GM19468 (cell line): ENCODE measurements around the gene OGDHL.

Experiments
- ATAC-seq: cut with Tn5 transposase; IDR thresholded peaks from one replicate; pipeline ENCODE4 v1.9.1; 2021; ENCODE audit warnings: mild to moderate bottlenecking, moderate library complexity, moderate number of reproducible peaks; ENCODE audit not compliant: unreplicated experiment; ENCODE audit errors: extremely low read depth

Gene OGDHL

DNA sequence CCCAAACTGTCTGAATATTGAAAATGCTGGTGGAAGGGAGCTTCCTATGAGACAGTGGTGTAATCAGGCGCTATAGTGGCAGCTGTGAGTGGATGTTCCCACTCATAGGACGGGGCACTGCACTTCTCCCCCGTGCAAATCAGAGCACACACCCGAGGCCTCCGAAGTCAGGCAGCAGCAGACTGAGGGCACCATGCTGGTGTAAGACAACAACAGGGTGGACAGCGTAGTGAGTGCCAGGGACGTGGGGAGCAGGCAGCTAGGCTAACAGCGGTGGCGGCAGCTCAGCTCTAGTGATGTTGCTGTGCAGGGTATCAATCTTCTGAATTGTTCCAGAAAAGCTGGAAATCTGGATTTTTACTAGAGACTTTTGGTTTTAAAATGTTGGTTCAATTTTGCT lies 63.4 kb downstream of the OGDHL start:
- no peak for ATAC-seq

DNA sequence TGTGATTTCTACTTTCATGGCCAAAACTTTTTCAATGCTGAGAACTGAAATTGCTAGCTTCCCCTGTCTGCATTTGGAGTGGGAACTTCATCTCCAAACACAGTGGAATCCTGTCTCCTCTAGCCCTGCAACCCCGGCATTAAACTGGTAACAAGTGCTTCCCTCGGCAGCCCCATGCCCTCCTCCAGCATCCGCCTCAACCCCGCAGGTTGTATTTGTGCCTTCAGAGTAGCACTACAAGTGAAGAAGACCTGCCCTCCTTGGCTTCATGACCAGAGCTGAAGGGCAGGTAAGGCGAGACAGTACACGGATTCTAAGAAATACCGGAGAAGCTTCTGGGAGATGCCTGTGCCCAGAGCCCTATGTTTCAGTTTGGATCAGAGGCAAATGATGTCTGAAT lies 65.8 kb downstream of the OGDHL start:
- no peak for ATAC-seq

DNA sequence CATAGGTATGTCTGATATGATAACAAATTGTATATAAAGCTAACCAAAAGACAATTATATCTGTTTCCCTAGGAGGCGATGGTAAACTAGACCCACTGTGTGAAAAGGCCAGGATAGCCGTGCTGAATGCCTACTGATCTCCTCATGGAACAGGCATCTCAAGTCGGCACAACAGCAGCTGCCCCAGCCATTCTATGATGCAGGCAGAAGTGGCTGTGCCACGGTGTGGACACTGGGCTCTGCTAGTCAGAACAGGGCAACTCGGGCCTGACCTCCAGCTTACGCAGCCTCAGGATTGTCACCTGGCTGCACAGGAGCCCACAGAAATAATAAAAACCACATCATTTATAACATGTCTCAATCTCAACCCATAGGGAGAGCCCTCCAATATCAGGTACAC lies 67.7 kb downstream of the OGDHL start:
- no peak for ATAC-seq

DNA sequence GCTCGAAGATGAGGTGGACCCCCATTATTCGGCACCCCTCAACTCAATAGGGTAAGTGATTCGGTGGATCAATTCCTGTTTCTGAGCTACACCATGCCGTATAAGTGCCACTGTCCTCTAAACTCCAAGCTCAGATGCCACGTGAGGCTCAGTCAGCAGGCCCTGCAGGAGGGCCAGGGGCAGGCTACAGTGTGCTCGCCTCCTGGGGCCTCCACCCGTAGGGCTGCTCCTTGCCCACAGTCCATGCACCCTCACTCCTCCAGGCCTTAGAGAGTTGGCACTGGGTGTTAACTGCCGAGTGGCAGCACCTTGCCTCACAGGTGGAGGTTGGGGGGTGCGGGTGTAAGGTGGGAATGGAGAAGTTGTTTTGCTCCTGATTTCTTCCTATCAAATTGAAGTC lies 70.5 kb downstream of the OGDHL start:
- no peak for ATAC-seq

- ATAC-seq, result no peak
Measured at GRCh38 chr10:49690698-49691356, 71.3 kb downstream of the OGDHL start.

GRCh38 chr10:49689882-49690510 lies 72.1 kb downstream of the OGDHL start:
- ATAC-seq, result no peak

DNA sequence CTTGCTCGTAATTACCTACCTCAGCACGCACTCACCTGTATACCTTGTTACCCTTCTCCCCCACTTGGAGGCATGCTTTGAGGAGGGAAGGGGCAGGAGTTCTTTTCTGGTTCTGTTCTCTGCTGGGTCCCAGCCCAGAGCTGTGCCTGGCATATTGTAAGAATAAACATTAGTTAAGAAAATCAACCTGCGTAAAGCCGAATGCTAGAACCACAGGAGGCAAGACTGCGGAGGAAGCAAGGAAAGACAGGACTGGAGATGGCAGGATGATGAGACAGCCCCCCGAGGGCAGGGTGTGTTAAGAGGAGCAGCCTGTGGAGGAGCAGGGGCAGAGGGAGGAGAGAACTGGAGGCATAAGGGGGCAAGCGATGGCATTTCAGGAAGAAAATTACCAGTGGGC lies 73.2 kb downstream of the OGDHL start:
- no peak for ATAC-seq

DNA sequence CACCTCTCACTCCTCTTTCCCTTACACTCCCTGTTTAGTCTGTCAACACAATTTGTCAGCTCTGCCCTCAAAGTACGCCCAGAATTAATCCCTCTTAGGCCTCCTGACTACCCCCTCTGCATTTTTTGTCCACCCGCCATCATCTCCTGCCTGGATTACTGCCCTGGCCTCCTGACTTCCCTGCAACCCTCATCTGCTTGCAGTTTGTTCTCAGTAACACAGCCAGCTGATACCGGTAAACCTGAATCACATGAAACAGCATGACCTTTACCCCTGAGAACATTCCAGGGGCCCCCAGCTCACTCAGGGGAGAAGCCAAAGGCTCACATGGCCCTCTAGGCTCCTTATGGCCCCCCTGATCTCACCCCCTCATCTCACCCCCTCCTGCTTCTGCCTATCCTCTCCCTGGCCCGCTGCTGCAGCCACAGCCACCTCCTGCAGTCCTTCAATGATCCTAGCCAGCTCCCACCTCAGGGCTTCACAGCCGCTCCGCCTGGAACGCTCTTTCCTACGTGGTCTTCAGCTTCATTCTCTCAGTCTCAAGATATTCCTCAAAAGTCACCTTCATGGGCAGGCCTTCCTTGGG lies 73.8 kb downstream of the OGDHL start:
- ATAC-seq, result no peak

GRCh38 chr10:49686651-49687050 lies 75.5 kb downstream of the OGDHL start:
- no peak for ATAC-seq
